Stimulated activated CD8-positive, alpha-beta memory T cell treated with anti-CD3 and anti-CD28 coated beads, Interleukin-12 subunit alpha, Interleukin-12 subunit beta, amount 100 ng/mL, for 1 hour (primary cell): ENCODE data around the gene USP48.

Experiments
- DNase-seq: peaks from one replicate; pipeline ENCODE4 v3.0.0-alpha.2; 2020; ENCODE audit warnings: low read depth

Gene USP48

DNA sequence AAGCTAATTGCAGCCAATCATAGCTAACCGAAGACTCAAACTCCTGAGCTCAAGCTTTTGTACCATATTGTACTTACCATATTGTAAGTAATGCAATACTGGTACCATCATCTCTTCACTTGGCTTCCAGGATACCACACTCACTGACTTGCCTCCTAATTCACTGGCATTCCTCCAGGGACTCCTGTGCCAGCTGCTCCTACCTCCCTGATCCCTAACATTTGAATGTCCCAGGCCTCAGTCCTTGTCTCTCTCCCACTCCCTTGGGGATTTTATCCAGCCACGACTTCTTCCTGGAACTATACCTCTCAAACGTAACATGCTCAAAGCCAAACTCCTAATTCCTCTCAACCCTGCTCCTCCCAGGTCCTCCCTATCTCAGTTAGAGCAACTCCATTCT lies 33.8 kb downstream of the USP48 start:
- DNase-seq: no peak

DNA sequence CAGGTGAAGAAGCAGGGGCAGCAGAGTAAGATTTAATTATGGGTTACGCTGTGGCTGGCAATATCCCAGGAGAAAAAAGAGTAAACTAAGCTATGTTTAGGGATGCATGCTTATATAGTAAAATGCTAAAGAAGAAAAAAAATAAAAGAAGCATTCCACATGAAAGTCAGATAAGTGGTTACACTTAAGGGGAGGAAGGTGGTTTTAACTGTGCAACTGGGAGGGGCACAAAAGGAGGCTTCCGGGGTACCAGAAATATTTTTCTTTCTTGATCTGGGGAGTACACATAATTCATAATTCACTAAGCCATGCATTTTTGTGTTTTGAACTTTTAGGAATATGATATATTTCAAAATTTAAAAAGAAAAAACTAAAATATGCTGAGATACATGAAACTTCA lies 39.5 kb downstream of the USP48 start:
- no peak for DNase-seq

DNA sequence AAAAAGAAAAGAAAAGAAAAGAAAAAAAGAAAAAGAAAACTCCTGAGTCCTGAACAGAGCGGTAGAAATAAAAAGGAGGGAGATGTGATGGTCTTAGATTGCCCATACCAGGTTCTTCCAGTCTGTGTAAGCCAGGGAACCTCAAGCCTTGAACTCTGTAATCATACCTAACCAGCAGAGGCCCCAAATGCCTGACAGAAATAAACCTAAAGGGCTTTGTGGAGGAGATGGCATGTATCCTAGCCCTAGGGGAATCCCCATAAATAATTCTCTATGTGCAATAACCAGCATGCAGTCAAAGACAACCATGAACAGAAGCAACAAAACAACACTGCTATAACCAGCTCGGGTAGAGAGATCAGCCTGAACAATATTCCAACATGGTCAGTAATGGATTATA lies 40.4 kb downstream of the USP48 start:
- no peak for DNase-seq

DNA sequence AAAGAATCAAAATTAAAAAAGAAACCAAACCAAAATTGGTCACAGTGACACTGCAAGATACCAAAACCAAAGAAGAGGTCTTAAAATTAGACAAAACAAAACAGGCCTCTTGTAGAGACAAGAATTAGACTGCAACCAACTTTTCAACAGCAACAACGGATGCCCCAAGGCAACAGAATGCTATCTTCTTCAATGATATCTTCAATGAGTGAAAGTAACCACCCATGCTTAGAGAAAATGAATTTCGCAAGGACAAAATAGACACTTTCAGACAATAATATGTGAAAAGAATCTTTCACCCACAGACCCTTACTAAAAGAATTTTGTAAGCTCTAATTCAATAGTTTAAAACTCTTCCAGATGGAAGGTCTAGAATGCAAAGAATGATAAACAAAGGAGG lies 41.7 kb downstream of the USP48 start:
- no peak for DNase-seq

DNA sequence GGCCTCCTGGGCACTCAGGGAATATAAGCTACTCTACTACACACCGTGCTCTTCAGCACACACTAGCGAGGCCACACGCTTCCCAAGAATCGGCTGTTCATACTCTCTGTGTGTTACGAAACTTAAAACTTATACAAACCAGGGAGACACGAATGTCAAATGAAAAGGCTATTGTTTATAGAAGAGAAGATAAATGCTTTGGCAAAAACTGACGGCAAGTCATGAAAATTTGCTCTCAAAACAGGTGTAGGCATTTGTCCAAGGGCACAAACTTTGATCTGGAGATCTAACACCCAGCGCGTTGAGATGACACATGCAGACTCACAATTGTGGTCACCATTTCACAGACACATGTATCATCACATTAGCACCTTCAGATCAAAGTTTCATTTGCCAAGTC lies 46.1 kb downstream of the USP48 start:
- no peak for DNase-seq

DNA sequence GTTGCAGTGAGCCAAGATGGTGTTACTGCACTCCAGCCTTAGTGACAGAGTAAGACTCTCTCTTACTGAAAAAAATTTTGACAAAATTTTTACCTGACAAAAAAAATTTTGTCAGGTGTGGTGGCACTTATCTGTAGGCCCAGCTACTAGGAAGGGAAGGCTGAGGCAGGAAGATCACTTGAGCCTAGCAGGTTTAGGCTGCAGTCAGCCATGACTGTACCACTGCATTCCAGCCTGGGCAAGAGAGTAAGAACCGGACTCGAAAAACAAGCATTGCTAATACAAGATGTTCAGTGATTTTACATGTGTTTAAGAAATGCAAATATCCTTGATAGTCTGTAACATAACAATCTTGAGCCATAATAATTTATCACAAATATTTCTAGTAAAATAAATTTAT lies 46.9 kb downstream of the USP48 start:
- no peak for DNase-seq

DNA sequence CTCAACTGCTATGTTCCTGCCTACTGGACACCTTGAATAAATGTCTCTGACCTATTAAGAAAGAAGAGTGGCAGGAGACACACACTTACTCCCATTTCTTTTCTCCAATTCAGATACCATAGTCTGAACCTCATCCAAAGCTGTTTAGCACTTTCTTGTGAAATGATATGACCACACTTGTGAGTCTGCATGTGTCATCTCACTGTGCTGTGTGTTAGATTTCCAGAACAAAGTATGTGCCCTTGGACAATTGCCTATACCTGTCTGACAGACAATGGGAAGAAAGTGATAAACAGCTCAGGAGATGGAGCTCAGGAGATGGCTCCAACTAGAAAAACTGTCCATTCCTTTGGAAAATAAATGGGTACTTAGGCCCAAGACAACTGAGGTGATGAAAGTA lies 48.4 kb downstream of the USP48 start:
- no peak for DNase-seq

GRCh38 chr1:21732664-21733063 lies 50.3 kb downstream of the USP48 start:
- no peak for DNase-seq

- no peak for DNase-seq
Observed at GRCh38 chr1:21725748-21726392, 57.1 kb downstream of the USP48 start.

DNA sequence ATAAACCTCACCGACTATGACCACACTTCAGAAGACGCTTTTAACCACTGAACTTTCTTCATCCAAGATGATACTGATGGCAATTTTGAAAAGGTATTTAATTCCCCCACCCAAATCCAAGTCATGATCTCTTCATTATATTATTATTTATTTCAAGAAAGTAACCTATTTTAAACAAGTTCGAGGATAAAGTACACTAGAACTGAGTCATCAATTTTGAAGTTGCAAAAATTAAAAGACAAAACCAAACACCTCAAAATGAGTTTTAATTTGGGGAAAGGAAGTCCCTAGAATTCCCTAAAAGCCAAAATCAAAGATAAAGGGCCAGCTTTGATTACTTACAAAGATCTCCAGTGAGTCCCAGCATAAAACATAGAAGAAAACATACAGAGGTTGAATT lies 58.4 kb downstream of the USP48 start:
- DNase-seq: no peak

DNA sequence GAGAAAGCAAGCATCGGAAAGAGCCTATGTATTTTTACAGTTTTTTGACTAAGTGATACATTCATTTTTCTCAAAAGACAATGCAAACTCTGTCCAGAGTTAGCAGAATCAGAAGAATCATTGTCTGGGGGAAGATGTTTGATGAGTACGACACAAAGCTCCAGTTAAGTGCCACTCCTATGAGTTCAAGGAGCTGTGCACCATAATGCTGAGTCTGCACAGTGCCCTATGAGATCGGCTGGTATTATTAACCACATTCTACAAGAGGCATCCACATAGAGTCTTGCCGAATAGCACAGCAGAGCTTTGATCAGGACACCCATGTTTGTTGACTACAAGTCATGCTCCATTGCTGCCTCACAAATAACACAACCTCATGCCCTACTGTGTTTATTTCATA lies 58.9 kb downstream of the USP48 start:
- DNase-seq: no peak

DNA sequence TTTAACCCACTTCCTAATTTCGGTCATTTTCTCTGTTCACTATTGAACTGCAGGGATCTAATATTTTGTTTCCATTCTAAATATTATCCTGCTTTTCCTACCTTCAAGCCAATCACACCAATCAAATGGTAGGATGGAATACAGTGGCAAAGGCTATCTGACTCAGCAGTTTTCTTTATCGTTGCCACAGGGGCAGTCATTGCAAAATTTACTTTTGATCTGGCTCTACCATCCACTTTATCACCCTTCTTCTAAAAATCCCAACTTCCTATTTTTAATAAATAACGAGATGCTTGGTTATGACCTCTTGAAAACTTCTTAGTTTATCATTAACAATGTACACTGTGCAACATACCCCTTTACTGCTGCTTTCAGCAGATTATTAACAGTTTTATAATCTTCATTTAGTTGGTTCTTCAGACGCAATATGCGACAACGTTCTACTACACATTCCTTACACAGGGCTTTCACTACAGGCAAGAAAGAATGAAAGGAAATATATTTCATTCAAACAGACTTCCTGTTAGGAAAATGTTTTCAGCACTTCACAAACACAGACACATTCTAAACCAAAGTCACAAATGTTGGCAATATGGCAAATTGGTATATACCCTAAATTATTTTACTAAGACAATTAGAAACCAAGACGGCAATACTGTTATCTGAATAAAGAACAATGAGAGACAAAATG lies 61.5 kb downstream of the USP48 start:
- no peak for DNase-seq

GRCh38 chr1:21716169-21716568 lies 66.8 kb downstream of the USP48 start:
- DNase-seq: no peak

DNA sequence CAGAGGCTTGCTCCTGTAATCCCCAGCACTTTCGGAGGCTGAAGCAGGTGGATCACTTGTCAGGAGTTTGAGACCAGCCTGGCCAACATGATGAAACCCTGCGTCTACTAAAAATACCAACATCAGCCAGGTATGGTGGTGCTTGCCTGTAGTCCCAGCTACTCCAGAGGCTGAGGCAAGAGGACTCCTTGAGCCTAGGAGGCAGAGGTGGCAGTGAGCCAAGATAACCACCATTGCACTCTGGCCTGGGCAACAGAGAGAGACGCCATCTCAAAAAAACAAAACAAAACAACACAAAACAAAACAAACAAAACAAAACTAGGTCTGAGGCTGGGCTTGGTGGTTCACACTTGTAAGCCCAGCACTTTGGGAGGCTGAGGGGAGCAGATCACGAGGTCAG lies 75.1 kb downstream of the USP48 start:
- no peak for DNase-seq

- no peak for DNase-seq
Observed at GRCh38 chr1:21707086-21707840, 75.7 kb downstream of the USP48 start.

GRCh38 chr1:21706151-21706835 lies 76.7 kb downstream of the USP48 start:
- no peak for DNase-seq

- DNase-seq: no peak
Observed at GRCh38 chr1:21705303-21705980, 77.5 kb downstream of the USP48 start.

DNA sequence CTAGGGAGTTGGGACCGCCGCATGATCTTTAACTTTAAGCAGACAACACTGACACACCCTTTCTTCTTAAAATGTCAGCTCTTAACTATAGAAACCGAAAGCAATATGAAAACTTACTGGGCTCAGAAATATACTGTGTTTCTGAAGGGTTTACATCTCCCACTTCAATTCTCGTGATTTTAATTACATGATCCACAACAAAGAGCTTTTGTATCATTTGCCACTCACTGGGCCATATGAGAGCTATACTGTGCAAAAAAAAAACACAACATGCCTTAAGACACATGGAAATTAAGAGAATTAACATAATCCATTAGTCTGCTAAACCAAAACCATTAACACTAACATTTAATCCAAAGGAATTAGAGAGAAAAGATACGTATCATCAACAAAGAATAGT lies 78.8 kb downstream of the USP48 start:
- no peak for DNase-seq

DNA sequence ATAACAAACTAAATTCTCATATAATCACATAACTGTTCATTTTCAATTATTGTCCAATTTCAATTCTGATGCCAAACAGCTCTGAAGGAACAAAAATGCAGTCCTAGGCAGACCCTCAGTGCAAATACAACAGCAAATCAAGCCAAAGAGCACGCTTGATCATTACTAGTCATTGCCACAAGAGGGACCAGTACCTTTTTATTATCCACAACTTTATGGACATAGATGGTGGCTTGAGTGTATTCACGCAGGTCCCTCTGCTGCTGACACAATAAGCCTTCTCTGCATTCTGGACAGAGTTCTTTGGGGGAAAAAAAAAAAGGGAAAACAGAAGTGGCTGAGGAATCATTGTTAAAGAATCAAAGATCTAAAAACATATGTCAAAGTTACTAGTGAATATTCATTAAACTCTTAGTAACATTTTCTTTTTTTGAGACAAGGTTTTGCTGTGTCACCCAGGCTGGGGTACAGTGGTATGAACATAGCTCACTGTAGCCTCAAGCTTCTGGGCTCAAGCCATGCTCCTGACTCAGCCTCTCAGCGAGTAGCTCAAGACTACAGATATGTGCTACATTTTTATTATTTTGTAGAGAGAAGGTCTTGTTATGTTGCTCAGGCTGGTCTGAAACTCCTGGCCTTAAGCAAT lies 79.5 kb downstream of the USP48 start:
- no peak for DNase-seq

GRCh38 chr1:21702780-21703179 lies 80.2 kb downstream of the USP48 start:
- no peak for DNase-seq

DNA sequence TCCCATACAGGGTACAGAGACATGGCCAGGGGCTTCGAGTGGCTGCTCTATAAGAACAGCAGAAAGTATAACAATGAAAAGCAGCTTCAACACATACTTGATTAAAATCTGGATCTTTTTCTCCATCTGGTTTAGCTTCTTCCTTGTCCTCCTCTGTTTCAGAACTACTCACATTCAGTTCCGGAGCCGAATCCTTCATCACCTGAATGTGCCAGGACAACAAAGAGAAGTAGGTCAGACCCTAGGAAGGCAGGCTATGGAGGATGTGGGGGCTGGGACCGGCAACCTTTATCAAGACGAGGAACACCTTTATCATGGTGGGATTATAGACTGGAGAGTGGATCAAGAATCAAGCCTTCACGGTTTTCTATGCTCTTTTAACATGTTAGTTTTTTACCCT lies 81.5 kb downstream of the USP48 start:
- no peak for DNase-seq

- no peak for DNase-seq
Observed at GRCh38 chr1:21700094-21700493, 82.9 kb downstream of the USP48 start.
